Naive thymus-derived CD4-positive, alpha-beta T cell (primary cell): ENCODE results near the gene SMIM26. TPM values are rescaled to one million over a fixed set of nuclear protein-coding genes. Genes with fewer than 3 reads are reported as not detected.

Source experiments
- ATAC-seq: fragments of 150-1000 bp; cut with Tn5 transposase; 2 replicates; pipeline ENCODE4 v1.10.0; 2021; ENCODE audit warnings: mild to moderate bottlenecking, moderate library complexity
- CTCF ChIA-PET: fragments of 350-600 bp; sonication (Branson Sonifier 250); formaldehyde crosslinking; loops from one replicate; lab custom pipeline; 2021; ENCODE audit warnings: antibody characterized with exemption; lab: Charles Lee
- POLR2A ChIA-PET: fragments of 350-600 bp; sonication (Branson Sonifier 250); formaldehyde crosslinking; loops from one replicate; lab custom pipeline; 2021; ENCODE audit warnings: antibody characterized with exemption, inconsistent platforms; lab: Charles Lee
- DNase-seq, 9 donors: peaks; one replicate each; pipeline versions ENCODE4 v3.0.0 to v3.0.0-alpha.2; 2020 to 2022; ENCODE audit warnings: mixed read lengths in 1 of 9
- H3K27ac ChIP-seq: one replicate; pipeline ENCODE4 v1.7.0; 2013; ENCODE audit warnings: mild to moderate bottlenecking, low read depth, low read length, moderate library complexity
- H3K27me3 ChIP-seq, 2 donors: one replicate each; pipeline ENCODE4 v1.7.0; 2013; ENCODE audit warnings: low read length in 2 of 2, mild to moderate bottlenecking in 2 of 2, moderate library complexity in 2 of 2; ENCODE audit not compliant: control insufficient read depth in 2 of 2, insufficient read depth in 2 of 2
- H3K36me3 ChIP-seq, 3 experiments: 1 replicate in 2 of 3; 2 replicates in 1 of 3; pipeline ENCODE4 v1.7.0; 2013; ENCODE audit warnings: low read length in 3 of 3, mild to moderate bottlenecking in 3 of 3, moderate library complexity in 1 of 3; ENCODE audit not compliant: insufficient read depth in 3 of 3, control insufficient read depth in 2 of 3
- H3K4me1 ChIP-seq, 2 donors: one replicate each; pipeline ENCODE4 v1.7.0; 2013; ENCODE audit warnings: low read length in 2 of 2, mild to moderate bottlenecking in 2 of 2, moderate library complexity in 1 of 2; ENCODE audit not compliant: control insufficient read depth in 2 of 2, insufficient read depth in 2 of 2
- H3K4me3 ChIP-seq: 2 replicates; pipeline ENCODE4 v1.7.0; 2013; ENCODE audit warnings: mild to moderate bottlenecking, low read length
- H3K9me3 ChIP-seq, 3 experiments: 1 replicate in 2 of 3; 2 replicates in 1 of 3; pipeline ENCODE4 v1.7.0; 2013; ENCODE audit warnings: low read length in 3 of 3; ENCODE audit not compliant: control insufficient read depth in 2 of 3
- H3K27ac Mint-ChIP-seq, 9 donors: one replicate each; pipeline ENCODE4 v1.8.0; 2020 to 2022; ENCODE audit warnings: mixed read lengths in 9 of 9, mild to moderate bottlenecking in 8 of 9, moderate library complexity in 5 of 9, inconsistent platforms in 2 of 9
- H3K27me3 Mint-ChIP-seq, 5 donors: one replicate each; pipeline ENCODE4 v1.8.0; 2021 to 2022; ENCODE audit warnings: mixed read lengths in 5 of 5, mild to moderate bottlenecking in 1 of 5
- H3K36me3 Mint-ChIP-seq, 5 donors: one replicate each; pipeline ENCODE4 v1.8.0; 2020 to 2022; ENCODE audit warnings: mixed read lengths in 5 of 5, mild to moderate bottlenecking in 3 of 5, inconsistent platforms in 1 of 5
- H3K4me1 Mint-ChIP-seq, 7 donors: one replicate each; pipeline ENCODE4 v1.8.0; 2020 to 2022; ENCODE audit warnings: mixed read lengths in 7 of 7, mild to moderate bottlenecking in 3 of 7, inconsistent platforms in 1 of 7
- H3K4me3 Mint-ChIP-seq, 10 donors: one replicate each; pipeline ENCODE4 v1.8.0; 2020 to 2022; ENCODE audit warnings: mild to moderate bottlenecking in 10 of 10, mixed read lengths in 10 of 10, moderate library complexity in 6 of 10, inconsistent platforms in 2 of 10
- H3K9me3 Mint-ChIP-seq, 11 donors: one replicate each; pipeline ENCODE4 v1.8.0; 2020 to 2022; ENCODE audit warnings: mixed read lengths in 11 of 11, mild to moderate bottlenecking in 4 of 11, inconsistent platforms in 1 of 11, moderate library complexity in 1 of 11
- intact Hi-C, 2 donors: fragments of 100-400 bp; cut with micrococcal nuclease; formaldehyde crosslinking; loops; one replicate each; pipeline ENCODE4 v1.15.1; 2023
- polyA plus RNA-seq, 2 donors: library from polyadenylated mRNA; unstranded; fragments of 300-500 nt; fragmentation: Illumina TruSeq; gene quantifications; one replicate each; pipeline ENCODE4 v1.2.3, GENCODE V29; 2021
- total RNA-seq, 6 experiments: library from RNA in 5 of 6; stranded (reverse) in 5 of 6; gene quantifications; 1 replicate in 5 of 6; 2 replicates in 1 of 6; pipeline ENCODE4 v1.2.3 and lab custom pipeline; 2021 to 2026

Gene SMIM26
- total and polyA plus RNA-seq, 7 experiments from 2014 or later = 51.2 to 262 (median 73.9) TPM

GRCh38 chr20:18541741-18542140 lies 25.5 kb upstream of the SMIM26 start:
- intact Hi-C loops = no loop called here

DNA sequence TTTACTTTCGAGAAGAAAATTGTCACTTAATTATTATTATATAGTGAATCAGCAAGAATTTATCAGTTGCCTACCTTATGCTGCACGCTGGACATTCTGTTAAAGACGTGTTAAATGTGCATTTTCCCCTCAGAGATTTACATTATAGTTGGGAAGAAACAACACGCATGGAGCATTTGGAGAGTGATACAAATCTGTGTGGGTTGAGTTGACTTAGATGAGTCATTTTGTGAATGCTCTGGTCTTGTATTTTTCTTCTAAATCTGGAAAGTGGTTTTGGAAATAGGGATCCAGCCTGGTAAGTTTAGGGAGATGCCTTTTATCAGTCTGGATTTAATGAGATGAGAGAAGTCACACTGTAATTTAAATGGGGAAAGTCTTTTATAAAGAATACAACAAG lies 24.0 kb upstream of the SMIM26 start:
- no peaks in the 10 kb centered on the region for H3K27me3 ChIP-seq
- no peaks in the 10 kb centered on the region for H3K4me1 ChIP-seq
- H3K4me3 ChIP-seq = no peak overlapping the region
- intact Hi-C loops = no loop called here
- Mint-ChIP-seq H3K9me3 (no peaks in the 10 kb centered on the region), H3K27me3 (no peaks in the 10 kb centered on the region), H3K4me3 (no peak overlapping the region), H3K4me1 (peaks cover 0 to 8% (median 0%) of the 10 kb centered on the region in 7 donors), H3K36me3 (peaks cover 30 to 68% (median 38%) of the 10 kb centered on the region in 5 donors), H3K27ac (peak overlapping the region in 1 of 9 donors; percentile 23)
- H3K36me3 ChIP-seq = peaks cover 5 to 74% (median 12%) of the 10 kb centered on the region in 3 experiments
- ChIA-PET CTCF (no interaction called here), POLR2A (no interaction called here)
- DNase-seq (no peak), ATAC-seq (no peak)
- H3K9me3 ChIP-seq = no peaks in the 10 kb centered on the region
- no peak overlapping the region for H3K27ac ChIP-seq

More at GRCh38 chr20:18541741-18542140, 25.5 kb upstream of the SMIM26 start:
- CTCF ChIA-PET = no interaction called here
- no peak overlapping the region for H3K27ac Mint-ChIP-seq
- H3K4me1 Mint-ChIP-seq = peaks cover 0 to 8% (median 0%) of the 10 kb centered on the region in 7 donors
- no peaks in the 10 kb centered on the region for H3K27me3 ChIP-seq
- peaks cover 0 to 66% (median 9%) of the 10 kb centered on the region in 3 experiments for H3K36me3 ChIP-seq
- H3K27me3 Mint-ChIP-seq = no peaks in the 10 kb centered on the region
- DNase-seq = no peak
- no peaks in the 10 kb centered on the region for H3K9me3 ChIP-seq
- H3K36me3 Mint-ChIP-seq = peaks cover 34 to 69% (median 39%) of the 10 kb centered on the region in 5 donors
- H3K4me1 ChIP-seq = no peaks in the 10 kb centered on the region
- POLR2A ChIA-PET = no interaction called here
- peaks cover 0 to 2% (median 0%) of the 10 kb centered on the region in 11 donors for H3K9me3 Mint-ChIP-seq
- H3K27ac ChIP-seq = no peak overlapping the region
- H3K4me3 Mint-ChIP-seq = no peak overlapping the region
- H3K4me3 ChIP-seq = no peak overlapping the region
- no peak for ATAC-seq

GRCh38 chr20:18543932-18544331 lies 23.3 kb upstream of the SMIM26 start:
- Mint-ChIP-seq H3K27me3 (no peaks in the 10 kb centered on the region), H3K36me3 (peaks cover 34 to 73% (median 39%) of the 10 kb centered on the region in 5 donors), H3K4me3 (no peak overlapping the region), H3K27ac (peak overlapping the region in 2 of 9 donors; percentile 23 to 43), H3K9me3 (no peaks in the 10 kb centered on the region), H3K4me1 (peaks cover 0 to 10% (median 0%) of the 10 kb centered on the region in 7 donors)
- no peak overlapping the region for H3K27ac ChIP-seq
- ChIA-PET POLR2A (no interaction called here), CTCF (no interaction called here)
- peaks cover 5 to 82% (median 12%) of the 10 kb centered on the region in 3 experiments for H3K36me3 ChIP-seq
- H3K4me3 ChIP-seq = no peak overlapping the region
- no peaks in the 10 kb centered on the region for H3K9me3 ChIP-seq
- no peaks in the 10 kb centered on the region for H3K27me3 ChIP-seq
- ATAC-seq (no peak), DNase-seq (no peak)
- intact Hi-C loops = no loop called here
- no peaks in the 10 kb centered on the region for H3K4me1 ChIP-seq

- ATAC-seq = no peak
- H3K36me3 Mint-ChIP-seq = peaks cover 29 to 69% (median 34%) of the 10 kb centered on the region in 5 donors
- no peaks in the 10 kb centered on the region for H3K27me3 Mint-ChIP-seq
- H3K27ac Mint-ChIP-seq = peak overlapping the region in 1 of 9 donors; percentile 34
- intact Hi-C loops = no loop called here
- H3K27me3 ChIP-seq = no peaks in the 10 kb centered on the region
- peaks cover 6 to 84% (median 12%) of the 10 kb centered on the region in 3 experiments for H3K36me3 ChIP-seq
- H3K4me1 Mint-ChIP-seq = peaks cover 0 to 6% (median 0%) of the 10 kb centered on the region in 7 donors
- H3K4me3 Mint-ChIP-seq = no peak overlapping the region
- no peak overlapping the region for H3K4me3 ChIP-seq
- DNase-seq = no peak
- ChIA-PET CTCF (no interaction called here), POLR2A (no interaction called here)
- H3K4me1 ChIP-seq = no peaks in the 10 kb centered on the region
- no peaks in the 10 kb centered on the region for H3K9me3 ChIP-seq
- no peaks in the 10 kb centered on the region for H3K9me3 Mint-ChIP-seq
- no peak overlapping the region for H3K27ac ChIP-seq
These were observed 21.7 kb upstream of the SMIM26 start for GRCh38 chr20:18545566-18545965.

DNA sequence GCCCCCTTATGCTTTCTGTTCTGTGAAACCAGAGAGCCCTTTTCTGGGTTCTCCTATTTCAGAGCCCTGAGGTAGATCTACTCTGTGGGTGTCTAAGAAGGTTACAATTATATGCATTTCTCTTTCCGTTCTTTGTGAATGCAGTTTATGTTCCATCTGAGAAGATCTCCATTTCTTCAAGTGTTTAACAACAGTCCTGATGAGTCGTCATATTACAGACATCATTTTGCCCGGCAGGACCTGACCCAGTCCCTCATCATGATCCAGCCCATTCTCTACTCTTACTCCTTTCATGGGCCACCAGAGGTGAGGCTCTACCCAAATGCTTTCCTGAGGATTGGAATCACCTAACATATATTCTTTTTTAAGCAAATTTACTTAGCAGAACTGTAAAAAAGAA lies 18.8 kb upstream of the SMIM26 start:
- POLR2A ChIA-PET = no interaction called here
- Histone ChIP-seq H3K36me3 (peaks cover 13 to 74% (median 14%) of the 10 kb centered on the region in 3 experiments), H3K4me1 (no peaks in the 10 kb centered on the region), H3K9me3 (no peaks in the 10 kb centered on the region), H3K4me3 (no peak overlapping the region), H3K27ac (no peak overlapping the region), H3K27me3 (no peaks in the 10 kb centered on the region)
- Mint-ChIP-seq H3K4me1 (peaks cover 0 to 2% (median 0%) of the 10 kb centered on the region in 7 donors), H3K36me3 (peaks cover 24 to 50% (median 30%) of the 10 kb centered on the region in 5 donors), H3K27ac (peak overlapping the region in 2 of 9 donors; percentile 60 to 67), H3K4me3 (no peak overlapping the region), H3K27me3 (no peaks in the 10 kb centered on the region), H3K9me3 (no peaks in the 10 kb centered on the region)
- intact Hi-C loops = no loop called here
- DNase-seq (no peak), ATAC-seq (no peak)
- CTCF ChIA-PET = no interaction called here

GRCh38 chr20:18553746-18554145 lies 13.5 kb upstream of the SMIM26 start:
- Histone ChIP-seq H3K27me3 (no peaks in the 10 kb centered on the region), H3K4me1 (no peaks in the 10 kb centered on the region), H3K36me3 (peaks cover 6 to 64% (median 9%) of the 10 kb centered on the region in 3 experiments), H3K27ac (no peak overlapping the region), H3K4me3 (no peak overlapping the region), H3K9me3 (no peaks in the 10 kb centered on the region)
- ChIA-PET CTCF (no interaction called here), POLR2A (no interaction called here)
- intact Hi-C loops = no loop called here
- Mint-ChIP-seq H3K9me3 (no peaks in the 10 kb centered on the region), H3K4me1 (no peaks in the 10 kb centered on the region), H3K27me3 (no peaks in the 10 kb centered on the region), H3K27ac (peak overlapping the region in 3 of 9 donors; percentile 1 to 55 (median 52)), H3K4me3 (no peak overlapping the region), H3K36me3 (peaks cover 18 to 50% (median 33%) of the 10 kb centered on the region in 5 donors)
- DNase-seq (no peak), ATAC-seq (no peak)

- intact Hi-C loops = loop anchor here (1.0 to 10.0 kb wide), 16 partner anchors 21 to 1995 kb away; partner anchors contain the start of genes DTD1 (in 2 of the 2), DZANK1 (in 2 of the 2), POLR3F (in 2 of the 2) and SEC23B (in 2 of the 2)
- H3K27me3 Mint-ChIP-seq = no peaks in the 10 kb centered on the region
- ChIA-PET CTCF (no interaction called here), POLR2A (interaction anchor here (1.0 to 1.3 kb wide), 2 partner anchors 21 to 61 kb away, joined by 3 to 6 read pairs; partner anchors contain the start of genes DTD1 and SEC23B)
- H3K4me3 Mint-ChIP-seq = peak overlapping the region; percentile 93 to 99 (median 96)
- no peaks in the 10 kb centered on the region for H3K27me3 ChIP-seq
- no peaks in the 10 kb centered on the region for H3K9me3 ChIP-seq
- H3K27ac ChIP-seq = peak overlapping the region; percentile 95
- no peak for DNase-seq
- peaks cover 14 to 25% (median 22%) of the 10 kb centered on the region in 7 donors for H3K4me1 Mint-ChIP-seq
- peaks cover 0 to 21% (median 4%) of the 10 kb centered on the region in 3 experiments for H3K36me3 ChIP-seq
- peaks cover 4 to 15% of the 10 kb centered on the region in 2 donors for H3K4me1 ChIP-seq
- peak overlapping the region; percentile 76 for H3K4me3 ChIP-seq
- peak overlapping the region; percentile 92 to 100 (median 99) for H3K27ac Mint-ChIP-seq
- H3K9me3 Mint-ChIP-seq = peaks cover 0 to 5% (median 0%) of the 10 kb centered on the region in 11 donors
- peak; percentile 5 for ATAC-seq
- peaks cover 12 to 29% (median 24%) of the 10 kb centered on the region in 5 donors for H3K36me3 Mint-ChIP-seq
These were observed 483 bp downstream of the SMIM26 start for GRCh38 chr20:18567739-18568091.
